Cardiac fibroblast (primary cell): ENCODE results near the gene TMEM45A.
"Not testable (repeated sequence)": the region's sequence is repeated elsewhere in the genome, so short reads cannot be mapped to it uniquely, and the experiment has no call there.

Experiments
- DNase-seq, 2 donors: peaks; one replicate each; pipeline versions ENCODE4 v3.0.0 to v3.0.0-alpha.2; 2010; ENCODE audit warnings: low read depth in 2 of 2
- H3K4me3 ChIP-seq, 2 donors: replicated peaks in 1 of 2; 1 replicate in 1 of 2; 2 replicates in 1 of 2; pipeline ENCODE4 v1.5.1; 2011; ENCODE audit warnings: low read depth in 2 of 2, low read length in 2 of 2, mild to moderate bottlenecking in 2 of 2, moderate library complexity in 1 of 2
- TF ChIP-seq, protein P1 (sequence below): IDR thresholded peaks from one replicate; pipeline ENCODE4 v1.5.1; 2011; ENCODE audit warnings: low read depth, mild to moderate bottlenecking, low read length, inconsistent platforms

The TMEM45A gene

DNA sequence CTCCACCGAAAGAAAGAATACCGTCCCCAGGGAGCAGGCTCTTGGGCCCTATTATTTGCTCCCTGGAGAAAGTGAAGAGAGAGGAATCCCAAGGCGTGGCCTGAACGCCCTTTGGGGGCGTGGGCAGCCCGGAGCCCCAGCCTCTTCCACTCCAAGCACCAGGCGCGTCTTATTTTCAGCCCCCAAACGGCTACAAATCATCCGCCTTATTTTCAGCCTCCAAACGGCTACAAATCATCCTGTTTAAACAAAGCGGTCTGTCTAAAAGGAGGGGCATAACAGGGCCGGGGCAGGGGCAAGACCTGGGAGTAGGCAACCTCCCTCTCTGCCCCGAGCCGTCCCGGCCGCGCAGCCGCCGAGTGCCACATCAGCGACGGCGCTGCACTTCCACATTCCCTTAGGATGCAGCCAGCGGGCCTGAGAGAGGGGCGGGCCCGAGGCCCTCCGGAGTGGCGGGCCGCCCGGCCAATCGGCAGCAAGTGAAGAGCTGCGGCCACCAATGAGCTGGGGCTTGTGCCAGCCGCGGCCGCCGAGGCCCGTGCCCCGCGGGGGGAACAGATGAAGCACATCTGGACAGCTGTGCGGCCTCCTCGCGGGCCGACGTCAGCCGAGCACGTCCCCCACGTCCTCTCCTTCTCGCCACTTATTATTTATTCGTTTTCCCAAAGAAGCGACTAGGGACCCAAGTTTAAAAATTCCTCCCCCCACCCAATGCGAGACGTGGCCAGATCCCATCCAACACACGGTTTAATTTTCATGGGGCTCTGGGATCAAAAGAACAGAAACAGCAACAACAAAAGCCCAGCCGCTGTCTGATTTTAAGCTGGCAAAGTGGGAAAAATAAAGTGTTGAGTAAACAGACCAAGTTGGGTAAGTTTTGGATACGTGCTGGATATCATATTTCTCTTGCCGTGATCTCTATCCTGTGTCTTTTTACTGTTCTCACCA is at the start of gene TMEM45A:
Gene TMEM45A, plus strand, starts transcription at position 561 of the 948 bp plus-strand sequence. CDS start 62,593 bp downstream, outside the sequence.
- TF ChIP-seq, protein P1, sequence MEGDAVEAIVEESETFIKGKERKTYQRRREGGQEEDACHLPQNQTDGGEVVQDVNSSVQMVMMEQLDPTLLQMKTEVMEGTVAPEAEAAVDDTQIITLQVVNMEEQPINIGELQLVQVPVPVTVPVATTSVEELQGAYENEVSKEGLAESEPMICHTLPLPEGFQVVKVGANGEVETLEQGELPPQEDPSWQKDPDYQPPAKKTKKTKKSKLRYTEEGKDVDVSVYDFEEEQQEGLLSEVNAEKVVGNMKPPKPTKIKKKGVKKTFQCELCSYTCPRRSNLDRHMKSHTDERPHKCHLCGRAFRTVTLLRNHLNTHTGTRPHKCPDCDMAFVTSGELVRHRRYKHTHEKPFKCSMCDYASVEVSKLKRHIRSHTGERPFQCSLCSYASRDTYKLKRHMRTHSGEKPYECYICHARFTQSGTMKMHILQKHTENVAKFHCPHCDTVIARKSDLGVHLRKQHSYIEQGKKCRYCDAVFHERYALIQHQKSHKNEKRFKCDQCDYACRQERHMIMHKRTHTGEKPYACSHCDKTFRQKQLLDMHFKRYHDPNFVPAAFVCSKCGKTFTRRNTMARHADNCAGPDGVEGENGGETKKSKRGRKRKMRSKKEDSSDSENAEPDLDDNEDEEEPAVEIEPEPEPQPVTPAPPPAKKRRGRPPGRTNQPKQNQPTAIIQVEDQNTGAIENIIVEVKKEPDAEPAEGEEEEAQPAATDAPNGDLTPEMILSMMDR = no peak
- peak; percentile 96 to 98 for DNase-seq
- peak within 1 kb of the TSS; percentile 58 to 60 for H3K4me3 ChIP-seq

GRCh38 chr3:100443690-100444089 is 48.7 kb upstream of the TMEM45A start:
- H3K4me3 ChIP-seq = no peak overlapping the region
- TF ChIP-seq, protein P1 = no peak
- DNase-seq = no peak

- not testable (repeated sequence) for H3K4me3 ChIP-seq, DNase-seq
These were observed 45.4 kb upstream of the TMEM45A start for GRCh38 chr3:100447067-100447466.

DNA sequence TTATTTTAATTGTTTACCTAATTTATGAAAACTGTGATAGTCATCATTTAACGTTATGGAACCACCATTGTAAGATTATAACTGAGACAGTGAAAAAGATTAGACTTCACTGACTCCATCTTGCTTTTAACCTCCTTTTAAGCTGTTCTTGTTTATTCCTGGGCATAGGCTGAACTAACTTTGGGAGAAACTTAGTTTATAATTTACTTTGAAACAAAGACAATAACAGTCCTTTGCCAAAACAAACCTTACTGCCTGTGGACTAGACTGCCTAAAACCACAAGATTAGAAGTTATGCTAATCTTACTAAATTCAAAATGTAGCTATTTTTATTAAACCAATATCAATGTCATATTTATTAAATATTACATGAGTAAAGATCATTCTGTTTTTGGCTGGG is 44.3 kb upstream of the TMEM45A start:
- TF ChIP-seq, protein P1 = no peak
- H3K4me3 ChIP-seq = no peak overlapping the region
- no peak for DNase-seq

- TF ChIP-seq, protein P1 = no peak
- no peak for DNase-seq
- no peak overlapping the region for H3K4me3 ChIP-seq
These were observed 43.2 kb upstream of the TMEM45A start for GRCh38 chr3:100449214-100449613.

- TF ChIP-seq, protein P1 = no peak
- H3K4me3 ChIP-seq = no peak overlapping the region
- DNase-seq = no peak
These were observed 37.7 kb upstream of the TMEM45A start for GRCh38 chr3:100454677-100455076.

DNA sequence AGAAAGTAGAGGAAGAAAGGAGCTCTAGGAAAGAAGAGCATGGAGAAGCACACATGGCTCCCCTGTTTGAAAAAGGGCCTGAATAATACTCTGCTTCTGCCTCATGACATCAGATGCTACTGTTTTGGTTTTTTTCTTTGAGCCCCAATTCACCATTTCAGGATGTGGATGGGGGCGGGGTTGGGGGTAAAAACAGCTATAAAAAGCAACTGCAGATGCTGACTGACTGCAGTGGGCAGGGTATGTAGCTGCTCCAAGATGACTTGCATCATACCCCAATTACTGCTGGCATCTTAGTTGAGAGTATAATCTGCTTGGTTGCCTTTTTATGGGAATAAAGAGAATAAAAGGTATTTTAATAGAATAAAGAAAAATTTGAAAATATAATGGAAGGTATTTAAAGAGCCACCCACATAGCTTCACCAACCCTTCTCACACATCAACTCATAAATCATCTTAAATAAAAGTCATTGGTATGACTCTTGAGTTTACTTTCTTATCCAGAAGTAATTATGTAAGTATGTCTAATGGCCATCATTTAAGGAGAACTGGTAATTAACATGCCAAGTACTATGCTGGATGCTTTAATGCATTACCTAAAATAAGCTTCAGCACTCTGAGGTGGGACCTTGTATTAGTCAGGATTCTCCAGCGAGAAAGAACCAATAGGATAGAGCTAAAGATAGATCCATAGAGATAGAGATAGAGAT is 36.4 kb upstream of the TMEM45A start:
- no peak for DNase-seq
- TF ChIP-seq, protein P1 = no peak
- no peak overlapping the region for H3K4me3 ChIP-seq
